T-helper 2 cell treated with Interferon-gamma antibody and Interleukin-4, amounts not matched to agents 100 ng/mL and 5 ng/mL, for 36 hours (primary cell): ENCODE results near the gene SIDT1. TPM values are rescaled to one million over a fixed set of nuclear protein-coding genes. Genes with fewer than 3 reads are reported as not detected.
"Not testable (repeated sequence)": the region's sequence is repeated elsewhere in the genome, so short reads cannot be mapped to it uniquely, and the experiment has no call there.

Source experiments
- intact Hi-C: fragments of 100-400 bp; cut with micrococcal nuclease; formaldehyde crosslinking; loops from one replicate; pipeline ENCODE4 v1.15.1; 2023
- total RNA-seq: library from RNA; stranded (reverse); gene quantifications from 2 replicates; pipeline ENCODE4 v1.2.3, GENCODE V29; 2022

Gene SIDT1
- total RNA-seq, 1 donor from 2014 or later = 17.6 TPM

- intact Hi-C loops = no loop called here
Measured at GRCh38 chr3:113630956-113631542, 98.7 kb downstream of the SIDT1 start.

DNA sequence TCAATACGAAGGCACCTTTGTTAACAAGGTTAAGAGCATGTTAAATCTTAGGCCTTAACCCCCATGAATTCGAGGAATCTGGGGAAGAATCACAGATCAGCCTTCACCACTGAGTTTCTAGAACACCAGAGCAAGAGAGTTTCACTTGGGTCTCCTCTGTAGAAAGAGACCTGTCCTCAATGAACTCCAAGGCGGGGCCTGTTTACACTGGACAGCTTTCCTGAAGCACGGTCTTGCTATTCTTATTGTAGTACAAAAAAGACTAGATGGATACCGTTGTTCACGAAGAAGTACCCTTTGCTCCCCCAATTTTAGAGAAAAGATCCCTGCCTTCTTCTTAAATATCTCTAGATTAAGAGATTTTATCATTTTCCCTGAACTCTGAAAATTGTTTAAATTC, 99.2 kb downstream of the SIDT1 start:
- intact Hi-C loops = no loop called here

DNA sequence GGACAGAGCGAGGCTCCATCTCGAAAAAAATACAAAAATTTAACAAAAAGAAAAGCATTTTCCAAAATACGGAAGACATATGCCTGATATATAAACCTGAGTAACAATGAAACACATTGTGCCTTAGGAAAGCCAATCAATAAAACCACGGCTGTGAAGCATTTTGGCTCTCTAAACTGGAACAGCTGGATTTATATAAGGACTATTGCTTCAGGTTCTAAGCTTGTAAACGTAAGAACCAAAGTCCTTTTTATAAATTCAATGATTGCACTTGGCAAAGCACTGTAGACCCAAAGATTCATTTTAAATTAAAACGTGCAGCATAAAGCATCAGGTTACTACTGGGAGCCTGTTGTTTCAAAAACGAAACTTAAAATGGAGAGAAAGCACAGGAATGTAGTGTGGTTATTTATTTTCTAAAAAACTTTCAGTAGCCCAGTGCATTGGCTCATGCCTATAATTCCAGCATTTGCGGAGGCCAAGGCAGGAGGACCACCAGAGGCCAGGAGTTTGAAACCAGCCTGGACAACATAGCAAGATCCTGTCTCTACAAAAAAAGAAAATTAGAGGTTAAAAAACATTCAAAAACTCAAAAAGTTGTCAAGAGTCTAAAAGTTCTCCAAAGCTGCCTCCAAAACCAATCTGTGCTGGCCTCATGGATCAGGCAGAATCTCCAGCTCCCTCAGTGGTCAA, 102.6 kb downstream of the SIDT1 start:
- intact Hi-C loops = no loop called here

GRCh38 chr3:113636034-113636433, 103.7 kb downstream of the SIDT1 start:
- intact Hi-C loops = not testable (repeated sequence)

GRCh38 chr3:113637756-113638155, 105.4 kb downstream of the SIDT1 start:
- intact Hi-C loops = no loop called here

DNA sequence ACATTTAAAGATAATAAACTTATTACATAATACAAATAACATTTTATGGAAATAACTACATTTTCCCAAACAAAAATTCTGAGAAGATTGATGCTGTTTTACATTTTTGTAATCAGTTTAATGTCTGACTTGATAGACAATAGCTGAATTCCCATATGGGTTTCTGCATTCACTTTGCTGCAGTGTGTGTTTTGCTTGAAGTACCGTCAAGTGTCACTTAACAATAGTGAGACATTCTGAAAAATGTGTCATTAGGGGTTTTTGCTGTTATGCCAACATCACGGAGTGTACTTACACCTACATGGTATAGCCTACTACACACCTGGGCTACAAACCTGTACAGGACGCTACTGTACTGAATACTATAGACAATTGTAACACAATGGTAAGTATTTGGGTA, 106.6 kb downstream of the SIDT1 start:
- intact Hi-C loops = no loop called here

DNA sequence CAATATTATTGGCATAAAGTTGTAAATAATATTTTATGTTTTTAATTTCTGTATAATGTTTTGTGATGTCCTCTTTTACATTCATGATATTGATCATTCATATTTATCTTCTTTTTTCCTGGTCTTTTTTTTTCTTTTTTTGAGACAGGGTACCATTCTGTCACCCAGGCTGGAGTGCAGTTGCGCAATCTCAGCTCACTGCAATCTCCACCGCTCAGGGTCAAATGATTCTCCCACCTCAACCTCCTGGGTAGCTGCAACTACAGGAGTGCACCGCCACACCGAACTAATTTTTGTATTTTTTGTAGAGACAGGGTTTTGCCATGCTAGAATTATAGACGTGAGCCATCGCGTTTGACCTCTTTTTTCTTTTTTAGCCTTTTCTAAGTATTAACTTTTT, 111.2 kb downstream of the SIDT1 start:
- intact Hi-C loops = no loop called here

DNA sequence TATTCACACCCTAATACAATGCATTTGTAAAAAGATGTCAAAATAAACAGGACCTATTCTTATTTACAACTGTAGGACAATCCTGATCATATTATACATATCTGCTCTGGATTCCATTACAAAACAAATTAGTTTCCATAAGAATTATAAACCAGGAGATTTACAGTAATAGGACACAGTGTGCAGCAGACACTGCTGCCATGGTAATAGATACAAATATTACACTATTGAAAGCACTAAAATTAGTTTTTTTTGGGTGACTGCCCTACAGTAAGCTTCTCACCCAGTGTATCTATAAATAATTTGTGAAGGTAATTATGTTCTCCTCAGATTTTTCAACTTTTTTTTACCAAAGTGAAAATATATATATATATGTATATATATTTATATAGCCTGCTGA, 116.2 kb downstream of the SIDT1 start:
- intact Hi-C loops = no loop called here

DNA sequence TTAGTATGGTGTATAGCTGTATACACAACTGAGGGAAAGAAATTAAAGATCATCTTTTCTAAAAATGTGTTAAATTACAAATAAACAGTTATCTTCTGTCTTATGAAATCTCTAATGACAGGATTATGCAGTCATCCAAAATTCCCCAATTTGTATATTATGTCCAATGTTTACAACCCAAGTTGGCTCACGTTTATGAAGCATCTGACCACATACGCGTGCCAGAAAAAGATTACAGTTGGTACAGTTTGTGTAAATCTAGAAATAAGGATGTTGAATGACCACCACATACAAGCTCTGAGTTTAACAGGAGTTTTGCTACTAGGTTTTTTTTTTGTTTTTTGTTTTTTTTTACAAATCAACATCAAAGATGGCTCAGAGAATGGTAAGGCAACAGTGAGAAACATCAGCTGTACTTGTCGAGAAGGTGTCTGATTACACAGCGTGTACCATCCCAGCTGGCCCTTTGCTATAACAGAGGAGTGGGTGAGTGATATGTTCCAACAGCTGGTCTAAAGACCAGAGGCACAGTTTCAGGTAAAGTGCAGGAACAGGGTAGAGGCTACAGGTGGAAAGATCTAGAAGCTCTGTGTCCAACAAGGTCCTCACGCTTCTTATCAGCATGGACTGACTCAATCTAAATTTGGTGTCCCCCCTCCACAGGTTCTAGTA, 117.0 kb downstream of the SIDT1 start:
- intact Hi-C loops = no loop called here

GRCh38 chr3:113654310-113654709, 122.0 kb downstream of the SIDT1 start:
- intact Hi-C loops = no loop called here

DNA sequence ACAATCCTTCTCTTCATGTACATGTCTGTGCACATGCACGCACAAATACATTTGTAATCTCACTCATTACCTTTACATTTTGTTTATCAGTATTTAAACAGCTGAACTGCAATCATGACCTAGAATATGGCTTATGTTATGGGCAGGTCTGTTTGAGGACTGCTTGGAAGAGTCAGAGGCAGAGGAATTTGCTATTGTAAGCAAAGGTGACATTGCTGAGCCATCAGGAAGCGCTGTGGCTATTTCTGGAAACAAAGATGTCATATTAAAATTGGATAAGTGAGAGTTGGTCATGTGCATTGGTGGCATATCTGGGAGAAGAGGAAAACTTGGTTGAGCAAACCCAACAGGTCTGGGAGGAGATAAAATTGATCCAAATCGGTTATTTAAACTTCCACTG, 122.5 kb downstream of the SIDT1 start:
- intact Hi-C loops = no loop called here

DNA sequence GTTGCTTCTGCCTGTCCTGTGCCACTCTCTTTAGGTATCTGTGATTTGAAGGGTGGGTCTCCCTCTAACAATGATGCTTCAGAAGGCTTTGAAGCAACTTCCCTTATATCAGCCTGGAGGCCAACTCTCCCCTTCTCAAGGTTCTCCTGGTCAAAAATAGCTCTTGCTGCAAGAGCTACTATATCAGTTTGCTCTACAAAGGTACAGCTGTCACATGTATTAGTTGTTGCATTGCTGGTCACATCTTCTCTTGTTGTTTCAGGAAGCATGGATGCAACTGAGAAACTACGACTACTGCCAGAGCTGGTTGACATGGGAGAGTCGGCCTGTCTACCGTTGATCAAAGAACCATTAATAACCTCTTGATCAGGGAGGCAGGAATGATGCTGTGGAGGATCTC, 125.8 kb downstream of the SIDT1 start:
- intact Hi-C loops = no loop called here

- intact Hi-C loops = no loop called here
Measured at GRCh38 chr3:113659101-113659541, 126.8 kb downstream of the SIDT1 start.

DNA sequence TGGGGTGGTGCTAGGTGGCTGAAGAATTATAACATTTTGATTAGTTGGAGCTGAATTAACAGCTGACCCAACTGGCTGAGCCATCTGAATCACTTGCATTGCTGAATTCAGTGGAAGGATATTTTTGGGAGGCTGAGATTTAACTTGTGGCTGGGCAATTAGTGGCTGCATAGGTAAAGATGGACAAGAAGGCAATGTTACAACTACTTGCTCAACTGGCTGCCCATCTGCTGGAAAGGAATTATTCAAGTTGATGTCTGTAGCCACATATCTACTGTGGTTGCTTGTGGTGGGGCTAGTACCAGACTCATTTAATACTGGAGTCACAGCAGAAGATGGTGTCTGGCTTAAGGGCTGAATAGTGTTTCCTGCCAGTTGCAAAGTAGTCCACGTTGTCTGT, 127.6 kb downstream of the SIDT1 start:
- intact Hi-C loops = no loop called here

- intact Hi-C loops = no loop called here
Measured at GRCh38 chr3:113660458-113660857, 128.1 kb downstream of the SIDT1 start.

GRCh38 chr3:113660896-113661295, 128.5 kb downstream of the SIDT1 start:
- intact Hi-C loops = no loop called here

DNA sequence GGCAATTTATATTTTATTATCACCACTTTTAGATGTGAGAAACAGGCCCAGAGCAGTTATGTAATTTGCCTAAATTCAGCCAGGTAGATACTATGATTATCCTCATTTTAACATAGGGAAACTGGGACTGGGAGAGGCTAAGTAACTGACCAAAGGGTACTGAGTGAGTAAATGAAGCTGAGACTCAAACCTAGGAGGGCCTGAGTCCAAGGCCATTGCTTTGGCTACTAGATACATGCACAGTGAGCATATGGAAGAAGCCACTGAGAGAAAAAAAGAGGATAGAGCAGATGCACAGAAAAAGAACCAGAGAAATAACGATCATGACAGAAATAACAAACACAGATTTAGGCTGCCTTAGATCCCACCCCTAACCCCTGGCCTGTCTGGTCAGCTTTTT, 130.5 kb downstream of the SIDT1 start:
- intact Hi-C loops = no loop called here

- intact Hi-C loops = no loop called here
Measured at GRCh38 chr3:113663324-113663750, 131.0 kb downstream of the SIDT1 start.

GRCh38 chr3:113663761-113664160, 131.4 kb downstream of the SIDT1 start:
- intact Hi-C loops = no loop called here

DNA sequence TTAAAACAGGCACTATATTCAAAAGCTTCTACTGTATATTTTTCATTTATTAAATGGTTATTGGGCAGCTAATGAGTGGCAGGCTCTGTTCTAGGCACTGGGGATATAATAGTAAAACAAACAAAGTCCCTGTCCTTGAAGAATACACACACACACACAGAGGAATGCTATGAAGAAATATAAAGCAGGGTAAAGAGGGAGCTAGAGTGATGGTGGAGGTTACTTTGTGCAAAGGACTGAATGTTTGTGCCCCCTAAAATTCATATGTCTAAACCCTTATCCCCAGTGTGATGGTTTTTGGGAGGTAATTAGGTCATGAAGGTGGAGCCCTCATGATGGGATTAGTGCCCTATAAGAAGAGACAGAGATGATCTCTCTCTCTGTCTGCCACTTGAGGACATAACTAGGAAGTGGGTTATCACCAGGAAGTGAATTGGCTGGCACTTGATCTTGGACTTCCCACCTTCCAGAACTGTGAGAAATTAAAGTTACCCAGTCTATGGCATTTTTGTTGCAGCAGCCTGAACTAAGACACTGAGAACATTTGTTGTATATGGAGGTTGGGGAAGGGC, 132.3 kb downstream of the SIDT1 start:
- intact Hi-C loops = no loop called here

- intact Hi-C loops = no loop called here
Measured at GRCh38 chr3:113668015-113668414, 135.7 kb downstream of the SIDT1 start.

DNA sequence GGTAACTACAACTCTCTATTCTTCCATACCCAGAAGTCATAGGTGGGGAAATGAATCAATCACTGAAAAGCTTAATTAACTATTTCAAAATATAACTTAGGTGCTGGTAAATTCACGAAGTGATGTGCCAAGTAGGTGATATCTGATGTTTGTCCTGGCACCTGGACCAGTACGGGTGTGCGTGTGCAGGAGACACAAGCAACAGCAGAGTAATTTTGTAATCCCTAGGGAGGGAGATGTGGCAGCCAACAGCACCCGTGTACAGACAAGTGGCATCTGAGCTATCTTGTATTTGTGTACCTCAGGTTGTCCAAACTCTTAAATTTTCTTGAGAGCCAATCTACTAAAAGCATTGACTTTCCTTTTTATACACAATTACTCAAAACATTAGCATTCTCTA, 141.2 kb downstream of the SIDT1 start:
- intact Hi-C loops = no loop called here
